ENCODE results near the gene ROCK2. TPM values are rescaled to one million over a fixed set of nuclear protein-coding genes. Genes with fewer than 3 reads are reported as not detected.

The ROCK2 gene
- total RNA-seq, 1 donor from 2014 or later: 54.3 TPM

DNA sequence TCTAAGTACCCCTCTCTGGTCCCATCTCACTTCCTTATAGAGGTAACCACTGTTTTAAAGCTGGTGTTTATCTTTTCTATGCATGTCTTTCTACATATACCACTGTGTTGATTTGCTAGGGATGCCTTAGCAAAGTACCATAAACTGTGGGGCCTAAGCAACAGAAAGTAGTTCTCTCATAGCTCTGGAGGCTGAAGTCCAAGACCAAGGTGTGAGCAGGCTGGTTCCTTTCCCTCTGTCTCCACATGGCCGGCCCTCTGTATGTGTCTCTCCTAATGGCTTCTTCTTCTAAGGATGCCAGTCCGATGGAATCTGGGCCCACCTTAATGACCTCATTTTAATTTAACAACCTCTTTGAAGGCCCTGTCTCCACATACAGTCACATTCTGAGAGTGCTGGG is 40.8 kb upstream of the ROCK2 start:
- intact Hi-C loops (cut with DNase I): no loop called here
- H3K4me3 ChIP-seq: no peak overlapping the region
- no peak for ATAC-seq
- TF ChIP-seq, protein P1, sequence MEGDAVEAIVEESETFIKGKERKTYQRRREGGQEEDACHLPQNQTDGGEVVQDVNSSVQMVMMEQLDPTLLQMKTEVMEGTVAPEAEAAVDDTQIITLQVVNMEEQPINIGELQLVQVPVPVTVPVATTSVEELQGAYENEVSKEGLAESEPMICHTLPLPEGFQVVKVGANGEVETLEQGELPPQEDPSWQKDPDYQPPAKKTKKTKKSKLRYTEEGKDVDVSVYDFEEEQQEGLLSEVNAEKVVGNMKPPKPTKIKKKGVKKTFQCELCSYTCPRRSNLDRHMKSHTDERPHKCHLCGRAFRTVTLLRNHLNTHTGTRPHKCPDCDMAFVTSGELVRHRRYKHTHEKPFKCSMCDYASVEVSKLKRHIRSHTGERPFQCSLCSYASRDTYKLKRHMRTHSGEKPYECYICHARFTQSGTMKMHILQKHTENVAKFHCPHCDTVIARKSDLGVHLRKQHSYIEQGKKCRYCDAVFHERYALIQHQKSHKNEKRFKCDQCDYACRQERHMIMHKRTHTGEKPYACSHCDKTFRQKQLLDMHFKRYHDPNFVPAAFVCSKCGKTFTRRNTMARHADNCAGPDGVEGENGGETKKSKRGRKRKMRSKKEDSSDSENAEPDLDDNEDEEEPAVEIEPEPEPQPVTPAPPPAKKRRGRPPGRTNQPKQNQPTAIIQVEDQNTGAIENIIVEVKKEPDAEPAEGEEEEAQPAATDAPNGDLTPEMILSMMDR (IDR thresholded peaks at IDR 0.05): no peak
- H3K4me1 ChIP-seq: peaks cover 21% of the 10 kb centered on the region
- H3K36me3 ChIP-seq: no peaks in the 10 kb centered on the region
- H3K9me3 ChIP-seq: no peaks in the 10 kb centered on the region
- no peaks in the 10 kb centered on the region for H3K27me3 ChIP-seq (ENCODE audit: low read depth)
- DNase-seq: no peak
- no peak overlapping the region for H3K27ac ChIP-seq

DNA sequence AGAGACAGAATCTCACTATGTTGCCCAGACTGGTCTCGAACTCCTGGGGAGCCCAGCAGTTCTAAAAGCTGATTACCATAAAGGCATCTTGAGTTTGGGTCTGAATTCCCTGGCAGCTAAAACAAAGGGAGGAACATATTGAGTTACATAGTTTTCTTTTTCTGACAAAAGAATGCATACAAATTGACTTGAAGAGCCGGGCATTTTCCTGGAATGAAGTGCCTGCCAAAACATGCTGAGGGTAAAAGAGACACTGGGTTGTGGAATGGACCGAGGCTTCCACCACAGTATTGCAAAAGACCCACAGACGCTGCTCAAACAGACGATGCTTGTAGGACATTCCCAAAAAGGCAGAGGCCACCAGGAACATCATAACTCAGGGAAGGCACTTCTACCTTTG is 35.1 kb upstream of the ROCK2 start:
- H3K27me3 ChIP-seq (ENCODE audit: low read depth): no peaks in the 10 kb centered on the region
- TF ChIP-seq, protein P1 (IDR thresholded peaks at IDR 0.05): no peak
- H3K4me1 ChIP-seq: peaks cover 32% of the 10 kb centered on the region
- peak overlapping the region; percentile 79 for H3K27ac ChIP-seq
- DNase-seq: no peak
- no peaks in the 10 kb centered on the region for H3K36me3 ChIP-seq
- H3K4me3 ChIP-seq: no peak overlapping the region
- intact Hi-C loops (cut with DNase I): no loop called here
- no peak for ATAC-seq
- H3K9me3 ChIP-seq: no peaks in the 10 kb centered on the region

DNA sequence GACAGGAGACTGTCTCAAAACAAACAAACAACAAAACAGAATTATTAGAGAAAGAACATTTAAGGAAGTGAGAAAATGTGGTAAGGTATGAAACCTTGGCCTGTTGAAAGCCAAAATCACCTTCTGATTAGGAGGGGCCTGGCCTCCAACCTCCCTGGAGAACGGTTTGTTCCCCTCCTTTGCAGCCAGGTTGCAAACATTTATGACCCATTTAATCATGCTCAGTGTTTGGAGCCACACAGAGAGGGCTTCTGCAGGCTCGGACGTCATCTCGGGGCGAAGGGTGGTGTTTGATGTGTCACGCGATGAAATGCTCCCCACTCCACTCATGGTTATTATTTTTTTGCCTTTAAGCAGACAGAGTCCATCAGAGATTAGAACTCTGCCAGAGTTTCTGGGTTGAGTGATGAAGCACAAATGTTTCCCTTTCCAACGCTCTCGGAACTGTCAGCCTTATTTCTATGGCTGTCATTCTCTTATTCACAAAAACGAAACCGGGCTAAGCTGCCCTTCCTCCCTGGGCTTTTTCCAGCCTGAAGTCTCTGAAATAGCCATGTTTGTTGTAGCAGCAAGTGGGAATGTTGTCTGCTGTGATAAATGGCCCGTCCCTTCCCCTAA is 33.6 kb upstream of the ROCK2 start:
- DNase-seq (no peak), ATAC-seq (peak in 1 of 2 donors; percentile 34)
- TF ChIP-seq, protein P1 (IDR thresholded peaks at IDR 0.05): no peak
- H3K4me1 ChIP-seq: peaks cover 47% of the 10 kb centered on the region
- no peaks in the 10 kb centered on the region for H3K9me3 ChIP-seq
- intact Hi-C loops (cut with DNase I): no loop called here
- H3K4me3 ChIP-seq: no peak overlapping the region
- H3K27ac ChIP-seq: peak overlapping the region; percentile 85
- H3K36me3 ChIP-seq: no peaks in the 10 kb centered on the region
- H3K27me3 ChIP-seq (ENCODE audit: low read depth): no peaks in the 10 kb centered on the region

DNA sequence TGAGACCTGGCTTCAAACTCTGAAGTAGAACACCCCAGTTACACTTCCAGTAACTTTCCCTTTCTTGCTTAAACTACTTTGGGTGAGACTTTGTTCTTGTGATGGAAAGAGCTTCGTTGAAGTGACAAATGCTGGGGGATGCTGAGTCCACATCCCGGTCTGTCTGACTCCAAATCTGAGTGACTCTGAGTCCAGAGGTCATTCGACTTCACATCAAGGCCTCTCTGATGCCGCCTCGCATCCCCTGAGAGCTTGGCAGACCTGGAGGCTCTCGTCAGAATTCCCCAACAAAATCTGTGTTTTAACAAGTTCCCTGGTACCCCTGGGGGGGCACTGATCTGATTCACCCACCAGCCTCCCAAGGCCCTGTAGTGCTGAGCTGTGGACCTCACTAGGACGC is 31.6 kb upstream of the ROCK2 start:
- Histone ChIP-seq H3K36me3 (no peaks in the 10 kb centered on the region), H3K27ac (peak overlapping the region; percentile 85), H3K27me3 (ENCODE audit: low read depth) (no peaks in the 10 kb centered on the region), H3K9me3 (no peaks in the 10 kb centered on the region), H3K4me1 (peaks cover 52% of the 10 kb centered on the region), H3K4me3 (no peak overlapping the region)
- intact Hi-C loops (cut with DNase I): no loop called here
- ATAC-seq (no peak), DNase-seq (no peak)
- TF ChIP-seq, protein P1 (IDR thresholded peaks at IDR 0.05): no peak

DNA sequence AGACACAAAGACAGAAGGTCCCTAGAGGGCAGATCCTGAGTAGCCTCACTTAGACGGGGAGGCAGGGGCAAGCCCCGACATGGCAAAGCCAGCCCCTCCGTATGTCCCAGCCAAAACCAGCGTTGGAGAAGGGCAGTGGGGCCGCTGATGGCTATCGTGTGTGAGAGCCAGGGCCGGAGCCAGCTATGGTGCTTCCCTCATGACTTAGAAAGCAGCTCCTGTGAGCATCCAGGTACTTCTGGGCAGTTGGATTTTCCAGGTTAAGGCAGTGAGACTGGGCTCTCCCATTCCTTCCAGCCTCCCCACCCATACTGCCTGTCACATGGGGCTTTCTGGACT is 31.2 kb upstream of the ROCK2 start:
- peak; percentile 15 to 19 for ATAC-seq
- no peaks in the 10 kb centered on the region for H3K27me3 ChIP-seq (ENCODE audit: low read depth)
- intact Hi-C loops (cut with DNase I): no loop called here
- H3K9me3 ChIP-seq: no peaks in the 10 kb centered on the region
- no peaks in the 10 kb centered on the region for H3K36me3 ChIP-seq
- H3K27ac ChIP-seq: peak overlapping the region; percentile 85
- DNase-seq: no peak
- H3K4me3 ChIP-seq: no peak overlapping the region
- TF ChIP-seq, protein P1 (IDR thresholded peaks at IDR 0.05): no peak
- H3K4me1 ChIP-seq: peaks cover 52% of the 10 kb centered on the region

All from lower lobe of right lung (tissue), 2 donors.